Measurements from ENCODE around the gene ABHD17C. TPM values are rescaled to one million over a fixed set of nuclear protein-coding genes. Genes with fewer than 3 reads are reported as not detected.
"Not testable (repeated sequence)": the region's sequence is repeated elsewhere in the genome, so short reads cannot be mapped to it uniquely, and the experiment has no call there.

ABHD17C gene
- 7.5 TPM for total RNA-seq
- long read RNA-seq, transcript ABHD17C-201 (3 exons, 2,368 nt): major isoform, 23 of 25 reads
- long read RNA-seq, partial matches to known transcripts: 1 of 25 reads
- long read RNA-seq, other reads (novel, unspliced or antisense): 1 of 25 reads

GRCh38 chr15:80695099-80695910 is at the start of gene ABHD17C:
TSS of gene ABHD17C (plus strand) at chr15:80695310. CDS start at chr15:80695430, 120 bp downstream.
- ATAC-seq (peak; percentile 91), DNase-seq (peak; percentile 84)
- intact Hi-C loops (cut with micrococcal nuclease): no loop called here

GRCh38 chr15:80645494-80646065 is 49.5 kb upstream of the ABHD17C start:
- ATAC-seq (no peak), DNase-seq (no peak)

GRCh38 chr15:80647424-80647823 is 47.7 kb upstream of the ABHD17C start:
- DNase-seq; intact Hi-C loops (cut with micrococcal nuclease); ATAC-seq: not testable (repeated sequence)

More at GRCh38 chr15:80645494-80646065, 49.5 kb upstream of the ABHD17C start:
- intact Hi-C loops (cut with micrococcal nuclease): no loop called here

GRCh38 chr15:80654299-80654698 is 40.8 kb upstream of the ABHD17C start:
- intact Hi-C loops (cut with micrococcal nuclease): no loop called here
- DNase-seq (no peak), ATAC-seq (no peak)

GRCh38 chr15:80659375-80659774 is 35.7 kb upstream of the ABHD17C start:
- ATAC-seq: no peak
- DNase-seq: no peak
- intact Hi-C loops (cut with micrococcal nuclease): no loop called here

GRCh38 chr15:80660119-80660518 is 35.0 kb upstream of the ABHD17C start:
- no peak for ATAC-seq

GRCh38 chr15:80662129-80662528 is 33.0 kb upstream of the ABHD17C start:
- DNase-seq: no peak
- intact Hi-C loops (cut with micrococcal nuclease): no loop called here
- no peak for ATAC-seq

More at GRCh38 chr15:80660119-80660518, 35.0 kb upstream of the ABHD17C start:
- intact Hi-C loops (cut with micrococcal nuclease): no loop called here
- no peak for DNase-seq

GRCh38 chr15:80662757-80663553 is 32.2 kb upstream of the ABHD17C start:
- no peak for DNase-seq
- intact Hi-C loops (cut with micrococcal nuclease): no loop called here
- no peak for ATAC-seq

GRCh38 chr15:80665151-80665550 is 30.0 kb upstream of the ABHD17C start:
- ATAC-seq: no peak
- intact Hi-C loops (cut with micrococcal nuclease): no loop called here
- no peak for DNase-seq

- intact Hi-C loops (cut with micrococcal nuclease): no loop called here
- no peak for ATAC-seq
- DNase-seq: no peak
Measured at GRCh38 chr15:80667936-80668335, 27.2 kb upstream of the ABHD17C start.

- no peak for DNase-seq
- no peak for ATAC-seq
- intact Hi-C loops (cut with micrococcal nuclease): no loop called here
Measured at GRCh38 chr15:80668546-80669236, 26.4 kb upstream of the ABHD17C start.

- no peak for ATAC-seq
- no peak for DNase-seq
- intact Hi-C loops (cut with micrococcal nuclease): no loop called here
Measured at GRCh38 chr15:80669663-80670273, 25.3 kb upstream of the ABHD17C start.

- ATAC-seq: no peak
- intact Hi-C loops (cut with micrococcal nuclease): no loop called here
- no peak for DNase-seq
Measured at GRCh38 chr15:80673561-80674244, 21.4 kb upstream of the ABHD17C start.

GRCh38 chr15:80674245-80674614 is 20.9 kb upstream of the ABHD17C start:
- DNase-seq (no peak), ATAC-seq (no peak)
- intact Hi-C loops (cut with micrococcal nuclease): no loop called here

GRCh38 chr15:80677041-80677440 is 18.1 kb upstream of the ABHD17C start:
- ATAC-seq: no peak

GRCh38 chr15:80679167-80679803 is 15.8 kb upstream of the ABHD17C start:
- no peak for DNase-seq
- ATAC-seq: no peak
- intact Hi-C loops (cut with micrococcal nuclease): no loop called here

More at GRCh38 chr15:80677041-80677440, 18.1 kb upstream of the ABHD17C start:
- intact Hi-C loops (cut with micrococcal nuclease): no loop called here
- DNase-seq: no peak

GRCh38 chr15:80679804-80680175 is 15.3 kb upstream of the ABHD17C start:
- DNase-seq (no peak), ATAC-seq (no peak)
- intact Hi-C loops (cut with micrococcal nuclease): no loop called here

- no peak for DNase-seq
- no peak for ATAC-seq
- intact Hi-C loops (cut with micrococcal nuclease): no loop called here
Measured at GRCh38 chr15:80682201-80682600, 12.9 kb upstream of the ABHD17C start.
